Measurements from ENCODE around the gene HOXC4. TPM values are rescaled to one million over a fixed set of nuclear protein-coding genes. Genes with fewer than 3 reads are reported as not detected.

The HOXC4 gene
- total RNA-seq, 1 experiment from 2014 or later, result not detected

DNA sequence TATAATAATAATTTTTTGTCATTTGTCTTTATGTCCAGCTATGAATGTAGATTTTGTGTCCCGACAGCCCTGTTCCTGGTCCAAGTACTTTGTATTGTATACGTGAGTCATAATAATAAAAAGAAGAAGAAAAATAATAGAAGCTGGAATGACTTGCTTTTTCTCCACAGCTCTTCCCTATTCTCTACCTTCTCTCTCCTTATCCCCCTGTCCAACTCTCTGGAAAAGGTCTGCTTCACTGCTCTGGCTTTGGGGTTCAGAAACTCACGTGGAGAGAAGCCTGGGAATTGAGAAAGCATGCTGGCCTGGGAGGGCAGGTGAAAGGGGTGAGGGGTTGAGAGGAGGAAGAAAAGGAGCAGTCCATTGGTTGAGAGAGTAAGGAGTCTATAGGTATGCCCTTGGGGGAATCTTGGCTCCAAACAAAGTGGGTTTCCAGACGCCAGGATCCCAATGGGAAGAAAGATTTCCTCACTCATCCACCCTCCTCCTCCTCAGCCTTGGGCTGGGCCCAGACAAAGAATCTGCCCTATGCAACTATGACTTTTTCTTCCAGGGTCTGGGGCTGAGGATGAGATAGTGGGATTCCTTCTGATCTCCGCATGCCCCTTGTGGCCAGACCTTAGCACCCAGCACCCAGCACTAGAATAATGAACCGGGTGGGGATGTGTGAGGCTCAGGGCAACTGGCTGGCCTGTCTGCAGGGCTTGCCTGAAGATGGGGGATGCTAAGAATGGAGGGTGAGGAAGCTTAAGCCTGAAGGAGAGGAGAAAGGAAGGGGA, 40.8 kb upstream of the HOXC4 start:
- H3K27ac ChIP-seq (ENCODE audit: insufficient read length, low read depth, low read length), result no peak overlapping the region
- no peak overlapping the region for H3K18ac ChIP-seq (ENCODE audit: insufficient read length, low read depth, low read length)
- H3K56ac ChIP-seq (ENCODE audit: insufficient read length, low read depth, low read length), result no peak overlapping the region
- Mint-ChIP-seq H3K36me3 (ENCODE audit: insufficient read depth in 1 of 3, low read depth in 3 of 3) (no peaks in the 10 kb centered on the region), H3K4me3 (no peak overlapping the region), H3K4me1 (peaks cover 10 to 38% of the 10 kb centered on the region in 2 experiments), H3K9me3 (peaks cover 0 to 2% of the 10 kb centered on the region in 2 experiments; a peak in 1 of 5 replicates), H3K27me3 (ENCODE audit: low read depth) (peaks cover 100% of the 10 kb centered on the region), H3K27ac (no peak overlapping the region)
- no peak overlapping the region for H3K9ac ChIP-seq (ENCODE audit: extremely low read depth, insufficient read length, low read length)
- TF ChIP-seq, protein P1, sequence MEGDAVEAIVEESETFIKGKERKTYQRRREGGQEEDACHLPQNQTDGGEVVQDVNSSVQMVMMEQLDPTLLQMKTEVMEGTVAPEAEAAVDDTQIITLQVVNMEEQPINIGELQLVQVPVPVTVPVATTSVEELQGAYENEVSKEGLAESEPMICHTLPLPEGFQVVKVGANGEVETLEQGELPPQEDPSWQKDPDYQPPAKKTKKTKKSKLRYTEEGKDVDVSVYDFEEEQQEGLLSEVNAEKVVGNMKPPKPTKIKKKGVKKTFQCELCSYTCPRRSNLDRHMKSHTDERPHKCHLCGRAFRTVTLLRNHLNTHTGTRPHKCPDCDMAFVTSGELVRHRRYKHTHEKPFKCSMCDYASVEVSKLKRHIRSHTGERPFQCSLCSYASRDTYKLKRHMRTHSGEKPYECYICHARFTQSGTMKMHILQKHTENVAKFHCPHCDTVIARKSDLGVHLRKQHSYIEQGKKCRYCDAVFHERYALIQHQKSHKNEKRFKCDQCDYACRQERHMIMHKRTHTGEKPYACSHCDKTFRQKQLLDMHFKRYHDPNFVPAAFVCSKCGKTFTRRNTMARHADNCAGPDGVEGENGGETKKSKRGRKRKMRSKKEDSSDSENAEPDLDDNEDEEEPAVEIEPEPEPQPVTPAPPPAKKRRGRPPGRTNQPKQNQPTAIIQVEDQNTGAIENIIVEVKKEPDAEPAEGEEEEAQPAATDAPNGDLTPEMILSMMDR (conservative IDR thresholded peaks at IDR 0.05), result no peak
- no peaks in the 10 kb centered on the region for H3K9me3 ChIP-seq (ENCODE audit: control insufficient read depth, low read depth, low read length)
- H3K4ac ChIP-seq (ENCODE audit: low read depth, low read length), result no peak overlapping the region
- no peaks in the 10 kb centered on the region for H3K79me2 ChIP-seq (ENCODE audit: insufficient read depth, low read length)
- no peak overlapping the region for H4K91ac ChIP-seq (ENCODE audit: insufficient read length, low read depth, low read length)
- H2BK15ac ChIP-seq (ENCODE audit: low read depth, low read length), result no peak overlapping the region
- H4K8ac ChIP-seq (replicated peaks; ENCODE audit: insufficient read length, low read depth, low read length), result no peak overlapping the region
- H3K23me2 ChIP-seq (ENCODE audit: insufficient read length, low read depth, low read length, poor library complexity, severe bottlenecking), result peaks cover 5% of the 10 kb centered on the region
- no CpG with 5 or more reads among the region's 6 CpGs for WGBS (ENCODE audit: extremely low coverage, insufficient read length, low lambda C conversion rate)
- H3K23ac ChIP-seq (ENCODE audit: insufficient read length, low read depth, low read length), result no peak overlapping the region
- H2BK5ac ChIP-seq (ENCODE audit: insufficient read length, low read length), result no peak overlapping the region
- no peak for DNase-seq
- no peak overlapping the region for H2BK20ac ChIP-seq (ENCODE audit: low read depth, low read length, poor library complexity, severe bottlenecking)
- no peaks in the 10 kb centered on the region for H4K20me1 ChIP-seq (ENCODE audit: control insufficient read depth, insufficient read depth, insufficient read length)
- no peaks in the 10 kb centered on the region for H3K4me1 ChIP-seq (ENCODE audit: insufficient read depth, low read length)
- H3K27me3 ChIP-seq (ENCODE audit: insufficient read depth, low read length), result peaks cover 94% of the 10 kb centered on the region
- no peak overlapping the region for H3T11ph ChIP-seq (ENCODE audit: low read length)
- H4K5ac ChIP-seq (ENCODE audit: insufficient read length, low read depth, low read length), result no peak overlapping the region
- no peak overlapping the region for H2BK120ac ChIP-seq (ENCODE audit: low read depth, low read length, poor library complexity, severe bottlenecking)
- no peak overlapping the region for H2BK12ac ChIP-seq (ENCODE audit: insufficient read length, low read depth, low read length)
- H3K14ac ChIP-seq (ENCODE audit: insufficient read depth, low read length), result no peak overlapping the region
- no peak overlapping the region for H2AK5ac ChIP-seq (ENCODE audit: insufficient read length, low read length)
- no peaks in the 10 kb centered on the region for H3K79me1 ChIP-seq (ENCODE audit: insufficient read depth, low read depth, low read length, poor library complexity, severe bottlenecking)
- H3K4me2 ChIP-seq (ENCODE audit: insufficient read depth, insufficient read length, low read length), result no peak overlapping the region
- H2AFZ ChIP-seq (ENCODE audit: low read length), result no peak overlapping the region

All from H9 (cell line).